K562 (cell line): Measurements from ENCODE around the gene PRDM11. TPM values are rescaled to one million over a fixed set of nuclear protein-coding genes. Genes with fewer than 3 reads are reported as not detected.

Experiments used
- CREM ChIP-seq: IDR thresholded peaks from 2 replicates; pipeline ENCODE4 v1.6.1; 2014; ENCODE audit warnings: antibody characterized with exemption, low read depth
- EP300 ChIP-seq: IDR thresholded peaks from 2 replicates; pipeline ENCODE4 v1.6.1; 2012; ENCODE audit warnings: low read length, improper control_type of control experiment
- FOXK1 ChIP-seq: sonication (generic); formaldehyde crosslinking; IDR thresholded peaks from 2 replicates; pipeline ENCODE4 v1.8.0; 2022; ENCODE audit warnings: missing genetic modification reagents, mild to moderate bottlenecking, borderline replicate concordance
- L3MBTL2 ChIP-seq: fragments of 450-650 bp; IDR thresholded peaks from 2 replicates; pipeline ENCODE4 v1.6.1; 2016; ENCODE audit warnings: mild to moderate bottlenecking, moderate library complexity
- POLR3G ChIP-seq: IDR thresholded peaks from 2 replicates; pipeline ENCODE4 v1.6.1; 2011; ENCODE audit not compliant: insufficient read length, insufficient replicate concordance; ENCODE audit errors: extremely low read depth
- SMC3 ChIP-seq: conservative IDR thresholded peaks from 2 replicates; pipeline ENCODE4 v1.6.1; 2011; ENCODE audit warnings: low read depth, low read length, improper control_type of control experiment; ENCODE audit not compliant: insufficient read depth
- polyA plus RNA-seq, 8 experiments: library from polyadenylated mRNA; depleted of rRNA in 4 of 8; stranded (reverse) in 5 of 8; unstranded in 3 of 8; fragments of >200 nt; fragmentation: Nextera tagmentation in 2 of 8; fragmentation: Illumina TruSeq in 1 of 8; extraction: Ambion mirVana in 2 of 8; extraction: Trizol in 1 of 8; gene quantifications; 2 replicates each; pipeline versions ENCODE4 v1.2.1 to v1.2.3, GENCODE V29; 2011 to 2014; ENCODE audit warnings: inconsistent platforms in 1 of 8, missing spikeins in 1 of 8
- total RNA-seq, 7 experiments: library from RNA; depleted of rRNA in 6 of 7; stranded (reverse); fragments of >200 nt in 6 of 7; fragmentation: Illumina TruSeq in 2 of 7; extraction: Trizol in 2 of 7; gene quantifications; 2 replicates each; pipeline versions ENCODE4 v1.2.1 to v1.2.3, GENCODE V29; 2011 to 2021; ENCODE audit warnings: low replicate concordance in 1 of 7
- TF ChIP-seq, protein P1 (sequence below): fragments of 200-800 bp; sonication (Bioruptor generic); IDR thresholded peaks from 2 replicates; pipeline ENCODE4 v1.6.1; 2016; ENCODE audit warnings: missing genetic modification characterization, missing compliant biosample characterization
- TF ChIP-seq, protein P2 (sequence below): sonication (generic); formaldehyde crosslinking; IDR thresholded peaks from 2 replicates; pipeline ENCODE4 v1.9.0; 2022; ENCODE audit warnings: mild to moderate bottlenecking, missing genetic modification reagents
- TF ChIP-seq, protein P3 (sequence below), 2 experiments: fragments of 450-650 bp; formaldehyde crosslinking in 1 of 2; IDR thresholded peaks; 2 replicates each; pipeline versions ENCODE4 v1.4.0 to v1.6.1; 2014 to 2020; ENCODE audit warnings: mild to moderate bottlenecking in 2 of 2, borderline replicate concordance in 1 of 2, low read depth in 1 of 2
- TF ChIP-seq, protein P4 (sequence below): IDR thresholded peaks from 2 replicates; pipeline ENCODE4 v1.6.1; 2011; ENCODE audit warnings: borderline replicate concordance, low read depth, mild to moderate bottlenecking, moderate library complexity, low read length; ENCODE audit not compliant: insufficient read depth, poor library complexity, severe bottlenecking

The PRDM11 gene
- total and polyA plus RNA-seq, 9 of the 15 experiments (the other 6 are each of a cell fraction or from before 2014, with no cell fraction given): 0.01 to 1.1 (median 0.29) TPM

GRCh38 chr11:45252134-45252856 is 105.9 kb downstream of the PRDM11 start (continued):
- TF ChIP-seq, protein P1, sequence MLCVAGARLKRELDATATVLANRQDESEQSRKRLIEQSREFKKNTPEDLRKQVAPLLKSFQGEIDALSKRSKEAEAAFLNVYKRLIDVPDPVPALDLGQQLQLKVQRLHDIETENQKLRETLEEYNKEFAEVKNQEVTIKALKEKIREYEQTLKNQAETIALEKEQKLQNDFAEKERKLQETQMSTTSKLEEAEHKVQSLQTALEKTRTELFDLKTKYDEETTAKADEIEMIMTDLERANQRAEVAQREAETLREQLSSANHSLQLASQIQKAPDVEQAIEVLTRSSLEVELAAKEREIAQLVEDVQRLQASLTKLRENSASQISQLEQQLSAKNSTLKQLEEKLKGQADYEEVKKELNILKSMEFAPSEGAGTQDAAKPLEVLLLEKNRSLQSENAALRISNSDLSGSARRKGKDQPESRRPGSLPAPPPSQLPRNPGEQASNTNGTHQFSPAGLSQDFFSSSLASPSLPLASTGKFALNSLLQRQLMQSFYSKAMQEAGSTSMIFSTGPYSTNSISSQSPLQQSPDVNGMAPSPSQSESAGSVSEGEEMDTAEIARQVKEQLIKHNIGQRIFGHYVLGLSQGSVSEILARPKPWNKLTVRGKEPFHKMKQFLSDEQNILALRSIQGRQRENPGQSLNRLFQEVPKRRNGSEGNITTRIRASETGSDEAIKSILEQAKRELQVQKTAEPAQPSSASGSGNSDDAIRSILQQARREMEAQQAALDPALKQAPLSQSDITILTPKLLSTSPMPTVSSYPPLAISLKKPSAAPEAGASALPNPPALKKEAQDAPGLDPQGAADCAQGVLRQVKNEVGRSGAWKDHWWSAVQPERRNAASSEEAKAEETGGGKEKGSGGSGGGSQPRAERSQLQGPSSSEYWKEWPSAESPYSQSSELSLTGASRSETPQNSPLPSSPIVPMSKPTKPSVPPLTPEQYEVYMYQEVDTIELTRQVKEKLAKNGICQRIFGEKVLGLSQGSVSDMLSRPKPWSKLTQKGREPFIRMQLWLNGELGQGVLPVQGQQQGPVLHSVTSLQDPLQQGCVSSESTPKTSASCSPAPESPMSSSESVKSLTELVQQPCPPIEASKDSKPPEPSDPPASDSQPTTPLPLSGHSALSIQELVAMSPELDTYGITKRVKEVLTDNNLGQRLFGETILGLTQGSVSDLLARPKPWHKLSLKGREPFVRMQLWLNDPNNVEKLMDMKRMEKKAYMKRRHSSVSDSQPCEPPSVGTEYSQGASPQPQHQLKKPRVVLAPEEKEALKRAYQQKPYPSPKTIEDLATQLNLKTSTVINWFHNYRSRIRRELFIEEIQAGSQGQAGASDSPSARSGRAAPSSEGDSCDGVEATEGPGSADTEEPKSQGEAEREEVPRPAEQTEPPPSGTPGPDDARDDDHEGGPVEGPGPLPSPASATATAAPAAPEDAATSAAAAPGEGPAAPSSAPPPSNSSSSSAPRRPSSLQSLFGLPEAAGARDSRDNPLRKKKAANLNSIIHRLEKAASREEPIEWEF (CRISPR knock-in tag): no peak
- TF ChIP-seq FOXK1 (CRISPR knock-in tag) (no peak), SMC3 (peak; percentile 66), L3MBTL2 (peak; percentile 26; the same call in 1 of the 2 replicates), EP300 (no peak), CREM (peak; percentile 37; the same call in 1 of the 2 replicates), POLR3G (no peak)
- TF ChIP-seq, protein P2, sequence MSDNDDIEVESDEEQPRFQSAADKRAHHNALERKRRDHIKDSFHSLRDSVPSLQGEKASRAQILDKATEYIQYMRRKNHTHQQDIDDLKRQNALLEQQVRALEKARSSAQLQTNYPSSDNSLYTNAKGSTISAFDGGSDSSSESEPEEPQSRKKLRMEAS: peak; percentile 29; the same call in 1 of the 2 replicates
- TF ChIP-seq, protein P3, sequence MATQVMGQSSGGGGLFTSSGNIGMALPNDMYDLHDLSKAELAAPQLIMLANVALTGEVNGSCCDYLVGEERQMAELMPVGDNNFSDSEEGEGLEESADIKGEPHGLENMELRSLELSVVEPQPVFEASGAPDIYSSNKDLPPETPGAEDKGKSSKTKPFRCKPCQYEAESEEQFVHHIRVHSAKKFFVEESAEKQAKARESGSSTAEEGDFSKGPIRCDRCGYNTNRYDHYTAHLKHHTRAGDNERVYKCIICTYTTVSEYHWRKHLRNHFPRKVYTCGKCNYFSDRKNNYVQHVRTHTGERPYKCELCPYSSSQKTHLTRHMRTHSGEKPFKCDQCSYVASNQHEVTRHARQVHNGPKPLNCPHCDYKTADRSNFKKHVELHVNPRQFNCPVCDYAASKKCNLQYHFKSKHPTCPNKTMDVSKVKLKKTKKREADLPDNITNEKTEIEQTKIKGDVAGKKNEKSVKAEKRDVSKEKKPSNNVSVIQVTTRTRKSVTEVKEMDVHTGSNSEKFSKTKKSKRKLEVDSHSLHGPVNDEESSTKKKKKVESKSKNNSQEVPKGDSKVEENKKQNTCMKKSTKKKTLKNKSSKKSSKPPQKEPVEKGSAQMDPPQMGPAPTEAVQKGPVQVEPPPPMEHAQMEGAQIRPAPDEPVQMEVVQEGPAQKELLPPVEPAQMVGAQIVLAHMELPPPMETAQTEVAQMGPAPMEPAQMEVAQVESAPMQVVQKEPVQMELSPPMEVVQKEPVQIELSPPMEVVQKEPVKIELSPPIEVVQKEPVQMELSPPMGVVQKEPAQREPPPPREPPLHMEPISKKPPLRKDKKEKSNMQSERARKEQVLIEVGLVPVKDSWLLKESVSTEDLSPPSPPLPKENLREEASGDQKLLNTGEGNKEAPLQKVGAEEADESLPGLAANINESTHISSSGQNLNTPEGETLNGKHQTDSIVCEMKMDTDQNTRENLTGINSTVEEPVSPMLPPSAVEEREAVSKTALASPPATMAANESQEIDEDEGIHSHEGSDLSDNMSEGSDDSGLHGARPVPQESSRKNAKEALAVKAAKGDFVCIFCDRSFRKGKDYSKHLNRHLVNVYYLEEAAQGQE (IDR thresholded peaks at IDR 0.05; ENCODE audit: borderline replicate concordance): peak; percentile 47
- TF ChIP-seq, protein P3 (CRISPR knock-in tag; IDR thresholded peaks at IDR 0.05; ENCODE audit: low read depth): no peak
- TF ChIP-seq, protein P4, sequence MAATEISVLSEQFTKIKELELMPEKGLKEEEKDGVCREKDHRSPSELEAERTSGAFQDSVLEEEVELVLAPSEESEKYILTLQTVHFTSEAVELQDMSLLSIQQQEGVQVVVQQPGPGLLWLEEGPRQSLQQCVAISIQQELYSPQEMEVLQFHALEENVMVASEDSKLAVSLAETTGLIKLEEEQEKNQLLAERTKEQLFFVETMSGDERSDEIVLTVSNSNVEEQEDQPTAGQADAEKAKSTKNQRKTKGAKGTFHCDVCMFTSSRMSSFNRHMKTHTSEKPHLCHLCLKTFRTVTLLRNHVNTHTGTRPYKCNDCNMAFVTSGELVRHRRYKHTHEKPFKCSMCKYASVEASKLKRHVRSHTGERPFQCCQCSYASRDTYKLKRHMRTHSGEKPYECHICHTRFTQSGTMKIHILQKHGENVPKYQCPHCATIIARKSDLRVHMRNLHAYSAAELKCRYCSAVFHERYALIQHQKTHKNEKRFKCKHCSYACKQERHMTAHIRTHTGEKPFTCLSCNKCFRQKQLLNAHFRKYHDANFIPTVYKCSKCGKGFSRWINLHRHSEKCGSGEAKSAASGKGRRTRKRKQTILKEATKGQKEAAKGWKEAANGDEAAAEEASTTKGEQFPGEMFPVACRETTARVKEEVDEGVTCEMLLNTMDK: peak; percentile 78
